H54 (cell line): Measurements from ENCODE around the gene NSUN7.

ENCODE experiments used
- DNase-seq: peaks from one replicate; pipeline ENCODE4 v3.0.0; 2011; ENCODE audit warnings: low spot score, mixed read lengths; ENCODE audit not compliant: insufficient read length
- FAIRE-seq: peaks from 3 replicates; lab custom pipeline; 2011; peaks lifted over from hg19 to GRCh38; lab: Jason Lieb, UNC
- POLR2A ChIP-seq: IDR thresholded peaks from 2 replicates; pipeline ENCODE4 v1.6.1; 2011; ENCODE audit warnings: low read depth, mild to moderate bottlenecking, low read length

Gene NSUN7

GRCh38 chr4:40820101-40820500, 70.3 kb downstream of the NSUN7 start:
- no peak for FAIRE-seq
- TF ChIP-seq POLR2A = no peak

GRCh38 chr4:40822420-40823166, 72.8 kb downstream of the NSUN7 start:
- DNase-seq (no peak), FAIRE-seq (no peak)
- TF ChIP-seq POLR2A = no peak

More at GRCh38 chr4:40820101-40820500, 70.3 kb downstream of the NSUN7 start:
- no peak for DNase-seq

- no peak for TF ChIP-seq POLR2A
- DNase-seq (no peak), FAIRE-seq (no peak)
Observed at GRCh38 chr4:40825014-40825838, 75.5 kb downstream of the NSUN7 start.

GRCh38 chr4:40826821-40827220, 77.1 kb downstream of the NSUN7 start:
- DNase-seq (no peak), FAIRE-seq (no peak)
- no peak for TF ChIP-seq POLR2A

GRCh38 chr4:40827758-40828157, 78.0 kb downstream of the NSUN7 start:
- DNase-seq = no peak
- TF ChIP-seq POLR2A = no peak
- no peak for FAIRE-seq

- TF ChIP-seq POLR2A = no peak
- FAIRE-seq (no peak), DNase-seq (no peak)
Observed at GRCh38 chr4:40828661-40829060, 78.9 kb downstream of the NSUN7 start.

- no peak for DNase-seq
- TF ChIP-seq POLR2A = no peak
- FAIRE-seq = no peak
Observed at GRCh38 chr4:40829586-40829985, 79.8 kb downstream of the NSUN7 start.

- FAIRE-seq = no peak
- no peak for DNase-seq
- TF ChIP-seq POLR2A = no peak
Observed at GRCh38 chr4:40831146-40831907, 81.6 kb downstream of the NSUN7 start.

- FAIRE-seq = no peak
- TF ChIP-seq POLR2A = no peak
- DNase-seq = no peak
Observed at GRCh38 chr4:40832175-40832574, 82.4 kb downstream of the NSUN7 start.

GRCh38 chr4:40833212-40833611, 83.5 kb downstream of the NSUN7 start:
- no peak for DNase-seq
- no peak for FAIRE-seq
- TF ChIP-seq POLR2A = no peak

- no peak for DNase-seq
- TF ChIP-seq POLR2A = no peak
- no peak for FAIRE-seq
Observed at GRCh38 chr4:40837094-40837870, 87.5 kb downstream of the NSUN7 start.

- FAIRE-seq (no peak), DNase-seq (no peak)
- TF ChIP-seq POLR2A = no peak
Observed at GRCh38 chr4:40838742-40839141, 89.0 kb downstream of the NSUN7 start.

- no peak for DNase-seq
- no peak for FAIRE-seq
- TF ChIP-seq POLR2A = no peak
Observed at GRCh38 chr4:40840255-40840984, 90.7 kb downstream of the NSUN7 start.
